HG03039 (cell line): ENCODE measurements around the gene ITGB1BP1.
A peak's percentile ranks its signal among the peaks of the same experiment; 100 is the strongest.

Experiments
- ATAC-seq: cut with Tn5 transposase; IDR thresholded peaks from one replicate; pipeline ENCODE4 v1.9.1; 2021; ENCODE audit warnings: mild to moderate bottlenecking, moderate library complexity; ENCODE audit not compliant: unreplicated experiment

ITGB1BP1 gene

GRCh38 chr2:9423100-9423921 lies at the start of gene ITGB1BP1, which contains the start of gene CPSF3:
TSS of gene ITGB1BP1 (minus strand) at chr2:9423528. CDS start at chr2:9418697, 4,831 bp downstream.
TSS of gene CPSF3 (plus strand) at chr2:9423654. CDS start at chr2:9423774, 120 bp downstream.
- ATAC-seq: peak; percentile 86

GRCh38 chr2:9472511-9472910 lies 49.2 kb upstream of the ITGB1BP1 start:
- ATAC-seq: no peak

- no peak for ATAC-seq
Observed at GRCh38 chr2:9471206-9471605, 47.9 kb upstream of the ITGB1BP1 start.

- ATAC-seq: no peak
Observed at GRCh38 chr2:9467687-9468086, 44.4 kb upstream of the ITGB1BP1 start.

GRCh38 chr2:9466147-9466683 lies 42.9 kb upstream of the ITGB1BP1 start:
- no peak for ATAC-seq

- ATAC-seq: no peak
Observed at GRCh38 chr2:9465170-9465569, 41.8 kb upstream of the ITGB1BP1 start.

GRCh38 chr2:9463698-9464034 lies 40.3 kb upstream of the ITGB1BP1 start:
- ATAC-seq: no peak

- ATAC-seq: no peak
Observed at GRCh38 chr2:9462886-9463697, 39.8 kb upstream of the ITGB1BP1 start.

GRCh38 chr2:9462313-9462712 lies 39.0 kb upstream of the ITGB1BP1 start:
- no peak for ATAC-seq

GRCh38 chr2:9461079-9461478 lies 37.8 kb upstream of the ITGB1BP1 start:
- no peak for ATAC-seq

- no peak for ATAC-seq
Observed at GRCh38 chr2:9460441-9461017, 37.2 kb upstream of the ITGB1BP1 start.

GRCh38 chr2:9451231-9451630 lies 27.9 kb upstream of the ITGB1BP1 start:
- ATAC-seq: no peak

- no peak for ATAC-seq
Observed at GRCh38 chr2:9445089-9445488, 21.8 kb upstream of the ITGB1BP1 start.

GRCh38 chr2:9443526-9443925 lies 20.2 kb upstream of the ITGB1BP1 start:
- no peak for ATAC-seq

GRCh38 chr2:9441556-9441955 lies 18.2 kb upstream of the ITGB1BP1 start:
- ATAC-seq: no peak

GRCh38 chr2:9440058-9440727 lies 16.9 kb upstream of the ITGB1BP1 start:
- no peak for ATAC-seq

GRCh38 chr2:9439536-9439935 lies 16.2 kb upstream of the ITGB1BP1 start:
- no peak for ATAC-seq

- no peak for ATAC-seq
Observed at GRCh38 chr2:9434489-9434888, 11.2 kb upstream of the ITGB1BP1 start.

- ATAC-seq: no peak
Observed at GRCh38 chr2:9430316-9431293, 7.3 kb upstream of the ITGB1BP1 start.
